ENCODE data around the gene RAB3IL1. TPM values are rescaled to one million over a fixed set of nuclear protein-coding genes. Genes with fewer than 3 reads are reported as not detected.

RAB3IL1 gene
- total RNA-seq, 1 donor from 2014 or later = 0.34 TPM

DNA sequence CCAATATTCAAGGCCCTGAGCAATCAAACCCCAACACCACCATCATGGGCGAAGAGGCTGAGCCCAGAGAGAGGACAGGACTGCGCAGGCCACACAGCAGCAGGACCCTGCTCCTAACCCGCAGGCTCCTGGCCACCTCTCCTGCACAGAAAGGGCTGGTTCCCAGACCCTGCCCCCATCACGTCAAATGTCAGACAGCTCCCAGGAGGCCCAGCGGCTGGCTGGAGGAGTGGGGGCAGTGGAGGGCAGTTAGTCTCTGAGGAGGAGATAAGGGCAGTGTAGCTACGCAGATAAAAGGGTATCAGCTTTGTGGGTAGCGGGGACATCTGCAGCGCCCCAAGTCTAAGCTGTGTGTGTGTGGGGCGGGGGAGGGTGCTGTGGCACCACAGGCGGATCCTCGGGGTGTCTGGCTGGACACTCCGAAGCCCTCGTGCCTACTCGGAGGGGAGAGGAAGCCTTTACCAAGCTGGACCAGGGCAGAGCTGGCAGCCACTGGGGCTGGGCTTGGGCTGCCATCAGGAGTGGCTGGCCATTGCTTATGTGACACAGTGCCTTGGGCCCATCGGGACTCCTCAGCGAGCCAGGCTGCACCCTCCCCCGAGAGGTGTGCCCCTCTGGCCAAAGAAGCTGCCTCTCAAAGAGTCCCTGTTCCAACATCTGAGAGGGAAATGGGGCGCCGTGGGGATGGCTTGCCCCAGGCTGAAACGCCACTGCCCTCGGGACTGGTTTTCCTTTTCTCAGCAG lies 47.5 kb downstream of the RAB3IL1 start:
- intact Hi-C loops (cut with micrococcal nuclease) = no loop called here

DNA sequence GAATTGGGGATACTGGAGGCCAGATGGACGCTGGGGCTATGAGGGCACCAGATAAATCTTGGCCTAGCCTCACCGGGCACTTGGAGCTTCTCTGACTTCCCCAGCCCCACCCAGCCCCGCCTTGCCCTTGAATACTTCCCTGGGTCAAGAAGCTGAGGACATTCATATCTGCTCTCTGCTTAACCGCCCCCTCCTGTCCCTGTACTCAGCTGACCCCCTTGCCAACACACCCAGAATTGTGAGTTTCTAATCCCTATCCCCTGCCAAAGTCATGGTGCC lies 48.0 kb downstream of the RAB3IL1 start:
- intact Hi-C loops (cut with micrococcal nuclease) = no loop called here

DNA sequence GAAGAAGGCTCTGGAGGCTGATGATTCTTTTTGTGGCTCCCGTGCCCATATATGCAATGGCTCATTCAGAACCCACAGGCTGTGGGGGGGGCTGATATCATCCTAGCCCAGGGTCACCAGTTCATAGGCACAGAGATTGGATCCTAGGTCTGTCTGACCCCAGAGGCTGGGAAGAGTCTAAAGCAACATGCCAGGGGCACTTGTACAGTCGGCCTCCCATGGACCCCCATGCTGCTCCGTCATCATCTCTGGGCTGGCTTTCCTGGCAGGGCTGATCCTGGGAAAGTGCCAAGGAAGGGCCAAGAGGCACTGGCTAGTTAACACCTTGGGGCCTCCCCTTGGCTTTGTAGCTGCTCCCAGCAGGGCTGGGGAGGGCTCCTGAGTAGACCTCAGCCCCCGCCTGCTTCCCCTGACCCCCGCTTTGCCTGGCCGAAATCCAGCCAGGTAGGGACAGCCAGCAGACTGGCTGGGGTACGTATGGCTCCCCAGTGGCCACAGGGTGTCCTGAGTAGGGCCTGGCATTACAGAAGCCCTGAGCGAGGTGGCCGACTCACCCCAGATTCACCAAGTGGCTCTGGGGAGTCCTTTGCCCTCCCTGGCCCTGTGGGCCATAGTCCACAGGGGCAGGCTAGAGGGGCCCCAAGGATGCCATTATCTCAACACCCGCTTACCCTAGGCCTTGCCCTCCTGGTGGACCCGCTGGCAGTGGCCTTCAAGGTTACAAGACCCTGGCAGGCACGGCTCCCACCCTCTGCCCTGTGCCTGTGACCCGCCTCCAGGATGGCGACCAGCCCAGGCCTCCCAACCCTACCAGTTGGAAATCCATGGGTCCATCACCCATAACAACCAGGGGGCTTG lies 48.6 kb downstream of the RAB3IL1 start:
- intact Hi-C loops (cut with micrococcal nuclease) = no loop called here

DNA sequence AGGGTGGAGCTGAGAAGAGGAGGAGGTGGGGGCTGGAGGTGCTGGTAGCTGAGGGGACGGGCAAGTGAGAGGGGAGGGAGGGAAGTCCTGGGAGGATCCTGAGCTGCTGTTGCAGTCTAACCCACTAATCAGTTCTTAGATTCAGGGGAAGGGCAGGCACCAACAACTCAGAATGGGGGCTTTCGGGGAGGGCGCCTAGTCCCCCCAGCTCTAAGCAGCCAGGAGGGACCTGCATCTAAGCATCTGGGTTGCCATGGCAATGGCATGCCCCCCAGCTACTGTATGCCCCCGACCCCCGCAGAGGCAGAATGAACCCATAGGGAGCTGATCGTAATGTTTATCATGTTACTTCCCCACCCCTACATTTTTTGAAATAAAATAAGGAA lies 50.4 kb downstream of the RAB3IL1 start:
- intact Hi-C loops (cut with micrococcal nuclease) = no loop called here

DNA sequence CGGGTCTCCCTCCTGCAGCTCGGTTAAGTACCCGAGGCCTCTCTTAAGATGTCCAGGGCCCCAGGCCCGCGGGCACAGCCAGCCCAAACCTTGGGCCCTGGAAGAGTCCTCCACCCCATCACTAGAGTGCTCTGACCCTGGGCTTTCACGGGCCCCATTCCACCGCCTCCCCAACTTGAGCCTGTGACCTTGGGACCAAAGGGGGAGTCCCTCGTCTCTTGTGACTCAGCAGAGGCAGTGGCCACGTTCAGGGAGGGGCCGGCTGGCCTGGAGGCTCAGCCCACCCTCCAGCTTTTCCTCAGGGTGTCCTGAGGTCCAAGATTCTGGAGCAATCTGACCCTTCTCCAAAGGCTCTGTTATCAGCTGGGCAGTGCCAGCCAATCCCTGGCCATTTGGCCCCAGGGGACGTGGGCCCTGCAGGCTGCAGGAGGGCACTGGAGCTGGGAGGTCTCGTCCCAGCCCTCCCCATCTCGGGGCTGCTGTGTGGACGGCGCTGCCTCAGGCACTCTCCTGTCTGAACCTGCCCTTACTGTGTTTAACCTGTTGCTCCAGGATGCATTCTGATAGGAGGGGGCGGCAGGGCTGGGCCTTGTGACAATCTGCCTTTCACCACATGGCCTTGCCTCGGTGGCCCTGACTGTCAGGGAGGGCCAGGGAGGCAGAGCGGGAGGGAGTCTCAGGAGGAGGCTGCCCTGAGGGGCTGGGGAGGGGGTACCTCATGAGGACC lies 51.0 kb downstream of the RAB3IL1 start:
- intact Hi-C loops (cut with micrococcal nuclease) = no loop called here

DNA sequence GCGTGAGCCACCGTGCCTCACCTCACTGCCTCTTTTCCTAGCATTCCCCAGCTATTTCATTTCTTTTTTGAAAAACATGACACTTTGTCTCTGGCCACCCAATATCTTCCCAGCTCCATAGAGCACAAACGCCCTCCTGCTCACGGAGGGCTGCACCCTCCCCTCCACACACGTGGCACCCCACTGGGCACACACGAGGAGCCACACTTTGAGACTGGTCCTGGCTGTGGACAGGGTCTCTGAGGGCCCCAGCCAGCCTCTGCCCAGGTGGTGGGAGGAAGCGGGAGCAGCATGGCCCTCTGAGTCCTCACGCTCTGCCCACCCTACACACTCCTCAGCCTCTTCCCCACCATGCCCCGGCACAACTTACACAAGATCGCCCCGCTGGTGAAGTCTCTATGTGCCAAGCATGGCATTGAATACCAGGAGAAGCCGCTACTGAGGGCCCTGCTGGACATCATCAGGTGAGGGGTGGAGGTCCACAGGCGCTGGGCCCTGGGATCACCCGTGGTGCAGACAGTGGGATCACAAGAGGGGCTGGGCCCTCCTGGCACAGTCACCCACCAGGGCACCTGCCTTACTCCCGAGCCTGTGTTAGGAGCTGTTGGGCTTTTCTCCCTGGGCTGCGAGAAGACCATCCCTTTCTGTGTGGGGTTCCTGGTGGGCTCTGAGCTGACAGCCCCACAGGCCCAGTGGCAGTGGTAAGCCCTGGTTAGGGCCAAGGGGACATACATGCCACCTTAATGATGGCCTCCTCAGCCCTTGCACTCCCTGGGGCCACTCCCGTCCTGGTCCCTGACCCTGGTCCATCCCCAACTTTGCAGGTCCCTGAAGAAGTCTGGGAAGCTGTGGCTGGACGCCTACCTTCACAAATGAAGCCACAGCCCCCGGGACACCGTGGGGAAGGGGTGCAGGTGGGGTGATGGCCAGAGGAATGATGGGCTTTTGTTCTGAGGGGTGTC lies 52.3 kb downstream of the RAB3IL1 start:
- intact Hi-C loops (cut with micrococcal nuclease) = no loop called here

DNA sequence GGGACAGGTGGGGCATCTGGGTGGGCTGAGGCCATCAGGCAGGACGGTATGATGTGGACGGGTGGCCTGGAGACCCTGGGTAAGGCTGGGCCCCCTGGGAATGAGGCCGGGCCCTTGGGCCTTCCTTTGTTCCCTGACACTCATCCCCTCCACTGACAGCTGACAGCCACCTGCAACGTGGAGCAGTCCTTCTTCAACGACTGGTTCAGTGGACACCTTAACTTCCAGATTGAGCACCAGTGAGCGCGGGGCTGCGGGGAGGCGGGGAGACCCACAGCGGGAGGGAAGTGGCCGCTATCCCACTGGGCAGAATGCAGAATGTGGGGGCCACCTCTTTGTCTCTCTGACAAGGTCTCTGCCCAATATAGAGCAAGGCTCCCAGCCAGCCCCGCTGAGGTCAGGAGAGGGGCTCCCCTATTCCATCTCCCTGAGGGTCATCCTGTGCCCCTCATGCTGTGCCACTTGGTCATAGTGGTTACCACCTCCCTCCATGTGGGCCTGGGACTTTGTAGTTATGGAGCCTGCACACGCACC lies 53.8 kb downstream of the RAB3IL1 start:
- intact Hi-C loops (cut with micrococcal nuclease) = no loop called here

DNA sequence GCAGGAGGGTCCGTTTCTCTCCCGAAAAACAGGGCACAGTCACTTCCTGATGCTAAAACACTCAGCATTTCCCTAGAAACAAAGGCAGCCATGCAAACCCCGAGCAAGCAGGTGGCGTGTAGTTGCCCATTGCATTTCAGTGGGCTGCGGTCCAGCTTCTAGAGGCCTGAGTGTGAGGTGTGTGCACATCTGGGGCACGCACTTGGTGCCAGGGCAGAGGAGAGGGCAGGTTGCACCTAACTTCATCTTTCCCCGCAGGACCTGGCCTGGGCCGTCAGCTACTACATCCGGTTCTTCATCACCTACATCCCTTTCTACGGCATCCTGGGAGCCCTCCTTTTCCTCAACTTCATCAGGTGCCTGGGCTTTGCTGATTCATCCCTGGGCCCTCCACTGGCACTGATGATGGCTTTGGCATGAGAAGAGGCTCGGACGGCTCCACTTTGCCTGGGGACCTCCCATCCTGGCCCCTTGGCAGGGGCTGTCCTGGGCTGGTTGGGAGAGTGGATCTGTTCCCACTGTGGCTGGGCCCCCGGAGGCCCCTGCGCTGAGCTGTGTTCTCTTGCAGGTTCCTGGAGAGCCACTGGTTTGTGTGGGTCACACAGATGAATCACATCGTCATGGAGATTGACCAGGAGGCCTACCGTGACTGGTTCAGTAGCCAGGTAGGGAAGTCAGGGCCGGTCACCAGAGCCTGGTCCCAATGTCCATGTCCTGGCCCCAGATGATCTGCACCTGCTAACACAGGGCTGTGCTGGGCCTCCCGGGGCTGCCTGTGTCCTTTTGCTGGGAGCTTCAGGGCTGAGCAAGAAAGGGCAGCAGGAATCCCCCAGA lies 54.4 kb downstream of the RAB3IL1 start:
- intact Hi-C loops (cut with micrococcal nuclease) = no loop called here

DNA sequence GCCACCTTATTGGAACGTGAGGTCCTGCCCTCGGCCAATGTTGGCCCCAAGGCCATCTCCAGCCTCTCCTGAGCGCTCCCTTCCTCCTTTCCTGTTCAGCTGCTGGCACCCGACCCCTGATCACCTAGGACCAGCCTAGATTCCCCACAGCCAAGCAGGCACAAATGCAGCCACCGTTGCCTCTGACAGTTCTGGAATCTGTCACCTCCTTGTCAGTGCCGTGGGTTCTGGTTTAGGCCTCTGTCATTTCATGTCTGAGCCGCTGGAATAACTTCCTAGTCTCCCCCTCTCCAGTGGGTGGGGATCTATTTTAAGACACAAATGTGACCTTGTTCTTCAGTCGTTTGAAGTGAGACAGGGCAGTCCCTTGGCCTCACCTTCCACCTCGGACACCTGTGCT lies 55.7 kb downstream of the RAB3IL1 start:
- intact Hi-C loops (cut with micrococcal nuclease) = no loop called here

DNA sequence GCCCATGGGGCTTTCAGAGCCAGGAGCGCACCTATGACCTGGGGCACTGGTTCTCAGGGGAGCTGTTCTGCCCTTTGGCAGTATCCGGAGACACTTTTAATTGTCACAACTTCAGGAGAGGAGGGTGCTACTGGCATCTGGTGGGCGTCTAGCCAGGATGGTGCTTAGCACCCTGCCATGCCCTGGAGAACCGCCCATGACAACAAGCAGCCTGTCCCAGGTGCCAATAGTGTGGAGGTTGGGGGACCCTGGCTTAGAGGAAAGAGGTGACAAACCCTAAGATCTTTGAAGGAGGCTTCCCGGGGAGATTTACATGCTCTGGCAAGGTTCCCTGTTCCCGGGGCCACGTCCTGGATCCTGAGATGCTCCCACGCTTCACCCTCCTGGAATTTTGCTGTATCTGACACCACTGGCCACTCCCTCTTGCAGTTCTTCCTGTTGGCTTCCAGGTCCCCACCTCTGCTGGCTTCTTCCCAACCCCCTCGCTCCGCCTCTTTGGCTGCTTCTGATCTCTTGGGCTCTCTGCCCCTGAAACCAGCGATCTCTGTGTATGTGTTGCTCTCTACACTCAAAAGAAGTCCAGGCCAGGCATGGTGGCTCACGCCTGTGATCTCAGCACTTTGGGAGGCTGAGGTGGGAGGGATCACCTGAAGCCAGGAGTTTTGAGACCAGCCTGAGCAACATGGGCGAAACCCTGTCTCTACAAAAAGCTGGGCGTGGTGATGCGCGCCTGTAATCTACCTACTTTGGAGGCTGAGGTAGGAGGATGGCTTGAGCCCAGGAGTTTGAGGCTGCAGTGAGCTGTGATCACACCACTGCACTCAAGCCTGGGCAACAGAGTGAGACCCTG lies 57.1 kb downstream of the RAB3IL1 start:
- intact Hi-C loops (cut with micrococcal nuclease) = no loop called here

DNA sequence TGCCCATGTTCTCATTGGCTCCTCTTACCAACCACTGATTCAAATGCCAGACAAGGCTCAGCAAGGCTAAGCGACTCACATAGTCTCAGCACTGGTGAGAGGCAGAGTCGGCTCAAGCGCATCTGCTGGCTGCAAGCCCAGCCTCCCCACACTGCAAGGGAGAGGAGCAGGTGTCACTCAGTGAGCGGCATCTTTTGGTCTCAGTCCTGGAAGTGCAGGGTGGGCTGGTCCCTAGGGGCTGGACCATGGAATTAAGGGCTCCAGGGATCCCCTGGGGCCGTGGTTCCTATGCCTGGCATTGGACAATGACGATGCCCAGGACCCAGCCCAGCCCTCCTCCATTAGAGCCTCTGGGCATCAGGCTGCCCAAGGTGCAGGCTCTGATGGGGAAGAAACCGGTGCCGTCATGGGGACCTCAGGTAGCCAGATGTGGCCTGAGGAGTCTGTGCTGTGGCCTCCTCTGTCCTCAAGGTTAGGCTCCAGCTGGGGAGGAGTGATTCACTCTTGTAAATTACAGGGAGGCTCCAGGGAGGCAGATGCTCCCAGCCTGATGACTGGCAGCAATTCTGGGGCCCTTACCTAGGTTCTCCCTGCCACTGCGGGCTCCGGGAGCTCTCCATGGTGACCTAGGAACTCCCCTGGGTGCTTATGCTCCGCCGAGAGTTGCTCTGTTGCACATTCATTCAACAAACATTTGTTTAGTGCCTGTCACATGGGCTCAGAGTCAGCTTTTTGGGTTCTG lies 61.3 kb downstream of the RAB3IL1 start:
- intact Hi-C loops (cut with micrococcal nuclease) = no loop called here

DNA sequence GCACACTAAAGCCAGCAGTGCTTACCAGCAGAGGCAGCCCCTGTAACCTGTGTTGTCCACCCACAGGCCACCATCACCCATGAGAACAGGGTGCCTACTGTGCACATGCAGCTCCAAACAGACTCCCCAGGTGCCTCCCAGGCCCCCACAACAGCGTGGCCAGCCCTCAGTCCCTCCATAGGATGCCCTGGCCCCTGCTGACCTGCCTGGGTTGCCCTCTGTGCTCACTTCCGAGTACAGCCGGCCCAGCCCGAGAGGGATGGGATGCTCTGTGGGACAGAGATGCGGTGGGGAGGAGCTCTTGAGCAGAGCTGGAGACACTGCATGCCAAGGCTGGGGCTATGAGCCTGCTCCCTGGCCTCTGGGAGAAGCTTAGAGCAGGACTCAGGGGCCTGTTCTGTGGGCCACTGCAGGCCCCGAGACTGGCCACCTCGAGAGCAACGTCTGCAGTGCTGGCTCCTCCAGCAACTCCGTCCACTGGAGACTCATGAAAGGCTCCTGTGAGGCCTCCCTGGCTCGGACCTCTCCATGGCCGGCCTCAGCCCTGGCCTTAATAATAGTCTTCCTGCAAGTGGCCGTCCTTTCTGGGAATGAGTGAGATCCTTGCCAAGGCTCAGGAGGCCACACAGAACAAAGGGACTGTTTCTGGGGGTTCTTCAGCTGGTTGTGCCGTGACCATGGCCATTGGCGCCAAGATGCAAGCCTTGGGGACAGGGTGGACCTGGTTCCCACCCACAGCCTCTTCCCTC lies 62.2 kb downstream of the RAB3IL1 start:
- intact Hi-C loops (cut with micrococcal nuclease) = no loop called here

DNA sequence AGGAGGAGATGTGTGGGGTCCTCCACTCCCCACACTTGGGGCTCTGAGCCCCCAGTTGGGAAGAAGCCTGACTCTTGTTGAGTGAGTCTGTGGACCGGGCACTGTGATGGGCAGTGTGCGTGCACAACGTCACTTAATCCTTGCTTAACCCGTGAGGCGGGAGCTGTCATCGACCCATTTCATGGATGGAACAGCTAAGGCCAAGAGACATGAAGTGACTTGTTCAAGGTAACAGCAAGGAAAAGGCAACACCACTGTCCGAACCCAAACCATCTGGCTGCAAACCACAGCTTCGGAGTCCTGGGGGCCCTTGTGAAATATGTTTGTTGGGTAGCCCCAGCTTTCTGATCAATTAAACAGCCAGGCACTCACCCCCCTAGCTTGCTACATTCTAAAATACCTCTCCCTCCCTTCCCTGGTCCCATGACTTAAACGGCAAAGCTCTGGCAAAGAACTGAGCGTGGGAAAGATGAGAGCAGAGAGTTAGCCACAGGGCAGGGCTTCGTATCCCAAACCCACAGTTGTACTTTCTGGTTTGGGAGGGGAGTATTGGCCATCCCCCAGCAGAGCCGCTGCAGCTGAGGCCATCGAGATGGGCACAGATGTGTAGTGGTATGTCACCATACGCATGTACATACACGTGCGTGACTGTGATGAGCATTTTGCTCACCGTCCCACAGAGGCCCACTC lies 63.0 kb downstream of the RAB3IL1 start:
- intact Hi-C loops (cut with micrococcal nuclease) = no loop called here

DNA sequence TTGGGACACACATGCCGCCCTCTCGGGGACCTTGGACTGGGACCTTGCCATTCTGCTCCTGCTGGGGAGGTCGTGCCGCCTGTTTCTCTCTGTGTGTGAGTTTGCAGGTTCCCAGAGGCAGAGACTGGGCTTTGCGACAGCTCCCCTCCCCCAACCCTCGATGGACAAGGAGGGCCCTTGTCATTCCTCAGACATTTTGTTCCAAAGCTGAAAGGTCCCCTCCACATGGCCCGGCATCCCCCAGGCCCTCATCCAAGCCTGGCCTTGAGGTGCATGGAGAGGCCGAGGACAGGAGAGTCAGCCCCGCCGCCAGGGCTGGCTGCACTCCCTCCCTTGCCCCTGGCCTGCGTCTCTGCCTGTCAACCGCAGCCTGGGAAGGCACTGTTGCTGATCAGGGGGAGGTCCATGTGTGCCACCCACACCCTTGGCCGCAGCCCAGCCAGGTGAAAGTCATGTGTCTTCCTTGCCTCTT lies 63.6 kb downstream of the RAB3IL1 start:
- intact Hi-C loops (cut with micrococcal nuclease) = no loop called here

DNA sequence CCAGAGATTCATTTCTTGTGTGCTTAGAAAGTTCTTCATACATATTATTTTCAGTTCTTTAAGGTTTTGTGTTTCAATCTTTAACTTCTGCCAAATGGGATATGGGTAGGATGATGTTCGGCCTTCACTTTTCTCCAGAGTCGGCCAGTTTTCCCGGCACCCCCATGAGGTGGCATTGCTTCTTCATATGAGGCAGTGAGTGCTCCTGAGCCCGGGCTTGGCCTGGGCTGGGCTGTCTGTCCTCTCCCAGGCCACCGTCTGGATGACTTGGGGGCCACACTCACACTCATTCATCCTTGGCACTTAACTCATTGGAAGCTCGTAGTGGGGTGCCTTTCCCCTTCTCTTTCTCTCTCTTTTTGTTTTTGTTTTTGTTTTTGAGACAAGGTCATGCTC lies 65.5 kb downstream of the RAB3IL1 start:
- intact Hi-C loops (cut with micrococcal nuclease) = no loop called here

DNA sequence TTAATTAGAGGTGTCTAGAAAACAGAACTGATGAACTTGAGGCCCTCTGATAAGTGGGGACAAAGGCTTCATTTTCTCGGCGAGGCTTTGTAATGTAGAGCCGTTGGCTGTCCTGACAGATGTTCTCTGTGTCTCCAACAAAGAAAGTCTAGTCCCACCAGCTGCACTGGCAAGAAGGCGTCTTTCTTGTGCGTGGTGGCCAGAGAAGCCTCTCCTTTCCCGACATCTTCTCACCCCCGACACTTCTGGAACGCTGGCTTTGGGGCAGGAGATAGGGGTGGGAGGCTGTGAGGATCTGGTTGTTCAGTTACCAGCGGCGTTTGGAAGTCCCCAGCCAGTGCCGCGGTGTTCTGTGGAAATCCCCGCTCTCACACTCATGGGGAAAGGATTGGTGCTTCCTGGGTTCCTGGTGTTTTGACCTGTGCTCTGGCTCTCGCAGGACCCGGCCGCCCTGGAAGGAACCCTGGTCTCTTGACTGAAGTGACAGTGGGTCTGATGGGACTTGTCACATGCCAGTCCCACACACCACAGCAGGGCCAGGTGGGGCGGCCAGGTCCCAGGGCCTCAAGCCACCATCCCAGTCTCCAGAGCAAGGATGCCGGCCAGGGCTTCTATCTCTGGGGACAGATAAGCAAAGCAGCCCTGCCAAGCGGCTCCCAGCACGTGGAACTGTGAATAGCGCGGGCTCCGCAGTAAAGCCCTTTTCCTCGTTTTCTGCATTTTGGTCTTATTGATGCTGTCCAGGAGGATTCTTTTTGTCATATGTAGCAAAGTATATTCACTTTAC lies 66.1 kb downstream of the RAB3IL1 start:
- intact Hi-C loops (cut with micrococcal nuclease) = no loop called here
